ENCODE measurements around the gene SUSD5. TPM values are rescaled to one million over a fixed set of nuclear protein-coding genes. Genes with fewer than 3 reads are reported as not detected.

Gene SUSD5
- total and polyA plus RNA-seq, 2 experiments from 2014 or later: 1.4 to 3.6 TPM

DNA sequence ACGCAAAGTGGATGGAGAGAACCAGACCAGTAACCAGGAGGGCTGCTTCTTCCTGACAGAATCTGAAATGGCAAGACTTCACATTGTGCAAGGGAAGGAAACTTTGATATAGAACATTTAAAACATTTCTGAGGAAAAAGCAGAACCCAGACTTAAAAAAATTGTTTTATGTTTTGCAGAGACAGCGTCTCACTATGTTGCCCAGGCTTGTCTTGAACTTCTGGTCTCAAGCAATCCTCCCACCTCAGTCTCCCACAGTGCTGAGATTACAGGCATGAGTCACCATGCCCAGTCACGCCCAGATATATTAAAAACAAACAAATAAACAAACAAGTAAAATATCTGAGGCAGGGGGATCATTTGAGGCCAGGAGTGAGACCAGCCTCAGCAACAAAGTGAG lies 58.6 kb downstream of the SUSD5 start (continued):
- TF ChIP-seq, protein P1, sequence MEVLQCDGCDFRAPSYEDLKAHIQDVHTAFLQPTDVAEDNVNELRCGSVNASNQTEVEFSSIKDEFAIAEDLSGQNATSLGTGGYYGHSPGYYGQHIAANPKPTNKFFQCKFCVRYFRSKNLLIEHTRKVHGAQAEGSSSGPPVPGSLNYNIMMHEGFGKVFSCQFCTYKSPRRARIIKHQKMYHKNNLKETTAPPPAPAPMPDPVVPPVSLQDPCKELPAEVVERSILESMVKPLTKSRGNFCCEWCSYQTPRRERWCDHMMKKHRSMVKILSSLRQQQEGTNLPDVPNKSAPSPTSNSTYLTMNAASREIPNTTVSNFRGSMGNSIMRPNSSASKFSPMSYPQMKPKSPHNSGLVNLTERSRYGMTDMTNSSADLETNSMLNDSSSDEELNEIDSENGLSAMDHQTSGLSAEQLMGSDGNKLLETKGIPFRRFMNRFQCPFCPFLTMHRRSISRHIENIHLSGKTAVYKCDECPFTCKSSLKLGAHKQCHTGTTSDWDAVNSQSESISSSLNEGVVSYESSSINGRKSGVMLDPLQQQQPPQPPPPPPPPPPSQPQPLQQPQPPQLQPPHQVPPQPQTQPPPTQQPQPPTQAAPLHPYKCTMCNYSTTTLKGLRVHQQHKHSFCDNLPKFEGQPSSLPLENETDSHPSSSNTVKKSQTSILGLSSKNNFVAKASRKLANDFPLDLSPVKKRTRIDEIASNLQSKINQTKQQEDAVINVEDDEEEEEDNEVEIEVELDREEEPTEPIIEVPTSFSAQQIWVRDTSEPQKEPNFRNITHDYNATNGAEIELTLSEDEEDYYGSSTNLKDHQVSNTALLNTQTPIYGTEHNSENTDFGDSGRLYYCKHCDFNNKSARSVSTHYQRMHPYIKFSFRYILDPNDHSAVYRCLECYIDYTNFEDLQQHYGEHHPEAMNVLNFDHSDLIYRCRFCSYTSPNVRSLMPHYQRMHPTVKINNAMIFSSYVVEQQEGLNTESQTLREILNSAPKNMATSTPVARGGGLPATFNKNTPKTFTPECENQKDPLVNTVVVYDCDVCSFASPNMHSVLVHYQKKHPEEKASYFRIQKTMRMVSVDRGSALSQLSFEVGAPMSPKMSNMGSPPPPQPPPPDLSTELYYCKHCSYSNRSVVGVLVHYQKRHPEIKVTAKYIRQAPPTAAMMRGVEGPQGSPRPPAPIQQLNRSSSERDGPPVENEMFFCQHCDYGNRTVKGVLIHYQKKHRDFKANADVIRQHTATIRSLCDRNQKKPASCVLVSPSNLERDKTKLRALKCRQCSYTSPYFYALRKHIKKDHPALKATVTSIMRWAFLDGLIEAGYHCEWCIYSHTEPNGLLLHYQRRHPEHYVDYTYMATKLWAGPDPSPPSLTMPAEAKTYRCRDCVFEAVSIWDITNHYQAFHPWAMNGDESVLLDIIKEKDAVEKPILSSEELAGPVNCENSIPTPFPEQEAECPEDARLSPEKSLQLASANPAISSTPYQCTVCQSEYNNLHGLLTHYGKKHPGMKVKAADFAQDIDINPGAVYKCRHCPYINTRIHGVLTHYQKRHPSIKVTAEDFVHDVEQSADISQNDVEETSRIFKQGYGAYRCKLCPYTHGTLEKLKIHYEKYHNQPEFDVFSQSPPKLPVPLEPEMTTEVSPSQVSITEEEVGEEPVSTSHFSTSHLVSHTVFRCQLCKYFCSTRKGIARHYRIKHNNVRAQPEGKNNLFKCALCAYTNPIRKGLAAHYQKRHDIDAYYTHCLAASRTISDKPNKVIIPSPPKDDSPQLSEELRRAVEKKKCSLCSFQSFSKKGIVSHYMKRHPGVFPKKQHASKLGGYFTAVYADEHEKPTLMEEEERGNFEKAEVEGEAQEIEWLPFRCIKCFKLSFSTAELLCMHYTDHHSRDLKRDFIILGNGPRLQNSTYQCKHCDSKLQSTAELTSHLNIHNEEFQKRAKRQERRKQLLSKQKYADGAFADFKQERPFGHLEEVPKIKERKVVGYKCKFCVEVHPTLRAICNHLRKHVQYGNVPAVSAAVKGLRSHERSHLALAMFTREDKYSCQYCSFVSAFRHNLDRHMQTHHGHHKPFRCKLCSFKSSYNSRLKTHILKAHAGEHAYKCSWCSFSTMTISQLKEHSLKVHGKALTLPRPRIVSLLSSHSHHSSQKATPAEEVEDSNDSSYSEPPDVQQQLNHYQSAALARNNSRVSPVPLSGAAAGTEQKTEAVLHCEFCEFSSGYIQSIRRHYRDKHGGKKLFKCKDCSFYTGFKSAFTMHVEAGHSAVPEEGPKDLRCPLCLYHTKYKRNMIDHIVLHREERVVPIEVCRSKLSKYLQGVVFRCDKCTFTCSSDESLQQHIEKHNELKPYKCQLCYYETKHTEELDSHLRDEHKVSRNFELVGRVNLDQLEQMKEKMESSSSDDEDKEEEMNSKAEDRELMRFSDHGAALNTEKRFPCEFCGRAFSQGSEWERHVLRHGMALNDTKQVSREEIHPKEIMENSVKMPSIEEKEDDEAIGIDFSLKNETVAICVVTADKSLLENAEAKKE (CRISPR knock-in tag; IDR thresholded peaks at IDR 0.05): no peak
- TF ChIP-seq, protein P2, sequence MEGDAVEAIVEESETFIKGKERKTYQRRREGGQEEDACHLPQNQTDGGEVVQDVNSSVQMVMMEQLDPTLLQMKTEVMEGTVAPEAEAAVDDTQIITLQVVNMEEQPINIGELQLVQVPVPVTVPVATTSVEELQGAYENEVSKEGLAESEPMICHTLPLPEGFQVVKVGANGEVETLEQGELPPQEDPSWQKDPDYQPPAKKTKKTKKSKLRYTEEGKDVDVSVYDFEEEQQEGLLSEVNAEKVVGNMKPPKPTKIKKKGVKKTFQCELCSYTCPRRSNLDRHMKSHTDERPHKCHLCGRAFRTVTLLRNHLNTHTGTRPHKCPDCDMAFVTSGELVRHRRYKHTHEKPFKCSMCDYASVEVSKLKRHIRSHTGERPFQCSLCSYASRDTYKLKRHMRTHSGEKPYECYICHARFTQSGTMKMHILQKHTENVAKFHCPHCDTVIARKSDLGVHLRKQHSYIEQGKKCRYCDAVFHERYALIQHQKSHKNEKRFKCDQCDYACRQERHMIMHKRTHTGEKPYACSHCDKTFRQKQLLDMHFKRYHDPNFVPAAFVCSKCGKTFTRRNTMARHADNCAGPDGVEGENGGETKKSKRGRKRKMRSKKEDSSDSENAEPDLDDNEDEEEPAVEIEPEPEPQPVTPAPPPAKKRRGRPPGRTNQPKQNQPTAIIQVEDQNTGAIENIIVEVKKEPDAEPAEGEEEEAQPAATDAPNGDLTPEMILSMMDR (conservative IDR thresholded peaks at IDR 0.05; ENCODE audit: low read depth in 2 of 2): no peak
- no peak for TF ChIP-seq NANOG (IDR thresholded peaks at IDR 0.05; ENCODE audit: borderline replicate concordance)

DNA sequence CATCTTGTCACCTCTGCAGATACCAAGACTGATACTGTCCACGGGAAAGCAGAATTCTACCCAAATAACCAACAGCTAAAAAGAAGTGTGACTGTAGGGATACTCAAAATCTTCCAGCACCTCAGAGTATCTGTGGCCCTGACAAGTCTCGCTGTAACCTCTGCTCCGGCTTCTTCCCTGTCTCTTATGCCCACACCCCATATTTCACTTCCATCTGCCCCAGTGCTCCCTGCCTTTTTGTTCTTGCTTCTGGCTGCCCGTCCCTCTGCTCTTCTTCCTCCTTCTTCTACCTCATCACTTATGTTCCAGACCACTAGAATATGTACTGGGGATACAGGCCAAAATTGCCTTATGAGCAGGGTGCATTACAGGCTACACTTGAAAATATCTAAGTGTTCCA lies 59.4 kb downstream of the SUSD5 start:
- ATAC-seq (no peak), DNase-seq (ENCODE audit: low spot score) (no peak)
- Histone ChIP-seq H2AFZ (no peak overlapping the region), H3K4me2 (no peak overlapping the region), H3K27me3 (ENCODE audit: insufficient read depth) (no peaks in the 10 kb centered on the region), H3K4me3 (no peak overlapping the region), H3F3A (replicated peaks; ENCODE audit: low read depth) (no peaks in the 10 kb centered on the region), H4K20me1 (replicated peaks; ENCODE audit: insufficient read depth) (no peaks in the 10 kb centered on the region), H3K27ac (ENCODE audit: low read depth) (no peak overlapping the region), H3K79me2 (replicated peaks; ENCODE audit: insufficient read depth) (no peaks in the 10 kb centered on the region), H3K36me3 (ENCODE audit: insufficient read depth) (no peaks in the 10 kb centered on the region), H3K9me2 (ENCODE audit: insufficient read depth) (no peaks in the 10 kb centered on the region), H3K4me1 (ENCODE audit: insufficient read depth) (no peaks in the 10 kb centered on the region)
- Mint-ChIP-seq H3K36me3 (ENCODE audit: low read depth) (no peaks in the 10 kb centered on the region), H3K4me1 (peaks cover 3% of the 10 kb centered on the region; the same call in 1 of the 3 replicates), H3K9me3 (no peaks in the 10 kb centered on the region), H3K27me3 (ENCODE audit: insufficient read depth, low read depth, poor library complexity) (no peaks in the 10 kb centered on the region), H3K4me3 (no peak overlapping the region), H3K27ac (no peak overlapping the region)
- TF ChIP-seq POLR2AphosphoS5 (IDR thresholded peaks at IDR 0.05; ENCODE audit: low read depth): no peak
- TF ChIP-seq, protein P1 (CRISPR knock-in tag; IDR thresholded peaks at IDR 0.05): no peak

Measured in GM23338 (cell line).